ENCODE measurements around the gene TIMM21.

Gene TIMM21

GRCh38 chr18:74147779-74148542 is at the start of gene TIMM21, which contains the start of gene FBXO15:
Gene TIMM21 (plus strand): TSS chr18:74148523. CDS start chr18:74148809, 286 bp downstream.
Gene FBXO15 (minus strand): TSS chr18:74147834. CDS start chr18:74147785, 49 bp downstream.
- DNase-seq, result peak; percentile 82

GRCh38 chr18:74108460-74108859 is 39.9 kb upstream of the TIMM21 start:
- DNase-seq, result no peak

DNA sequence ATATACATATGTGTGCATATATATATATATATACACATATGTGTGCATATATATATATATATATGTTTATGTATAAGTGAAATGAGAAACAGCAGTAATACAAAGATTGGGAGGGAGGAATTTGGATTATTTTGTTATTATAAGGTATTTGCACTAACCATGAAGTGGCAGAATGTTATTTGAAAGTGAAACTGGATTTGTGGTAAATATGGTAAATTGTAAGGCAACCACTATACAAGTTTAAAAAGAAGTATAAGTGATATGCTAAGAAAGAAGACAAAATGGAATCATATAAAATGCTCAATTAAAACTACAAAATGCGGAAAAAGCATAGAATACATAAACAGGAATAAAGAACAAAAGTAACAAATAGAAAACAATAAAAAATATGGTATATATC is 38.2 kb upstream of the TIMM21 start:
- DNase-seq, result no peak

DNA sequence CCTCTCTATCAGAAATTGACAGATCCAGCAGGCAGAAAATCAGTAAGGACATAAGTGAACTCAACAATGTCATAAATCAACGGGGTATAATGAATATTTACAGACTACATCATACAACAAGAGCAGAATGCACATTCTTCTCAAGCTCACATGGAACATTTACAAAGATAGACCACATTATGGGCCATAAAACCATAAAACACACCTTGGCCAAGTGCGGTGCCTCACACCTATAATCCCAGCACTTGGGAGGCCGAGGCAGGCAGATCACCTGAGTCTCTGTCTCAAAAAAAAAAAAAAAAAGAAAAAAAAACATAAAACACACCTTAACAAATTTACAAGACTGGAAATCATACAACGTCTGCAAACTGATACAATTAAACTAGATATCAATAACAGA is 37.3 kb upstream of the TIMM21 start:
- no peak for DNase-seq

GRCh38 chr18:74113711-74114110 is 34.6 kb upstream of the TIMM21 start:
- DNase-seq, result no peak

GRCh38 chr18:74114116-74114515 is 34.2 kb upstream of the TIMM21 start:
- DNase-seq, result no peak

- DNase-seq, result no peak
Measured at GRCh38 chr18:74115046-74115445, 33.3 kb upstream of the TIMM21 start.

DNA sequence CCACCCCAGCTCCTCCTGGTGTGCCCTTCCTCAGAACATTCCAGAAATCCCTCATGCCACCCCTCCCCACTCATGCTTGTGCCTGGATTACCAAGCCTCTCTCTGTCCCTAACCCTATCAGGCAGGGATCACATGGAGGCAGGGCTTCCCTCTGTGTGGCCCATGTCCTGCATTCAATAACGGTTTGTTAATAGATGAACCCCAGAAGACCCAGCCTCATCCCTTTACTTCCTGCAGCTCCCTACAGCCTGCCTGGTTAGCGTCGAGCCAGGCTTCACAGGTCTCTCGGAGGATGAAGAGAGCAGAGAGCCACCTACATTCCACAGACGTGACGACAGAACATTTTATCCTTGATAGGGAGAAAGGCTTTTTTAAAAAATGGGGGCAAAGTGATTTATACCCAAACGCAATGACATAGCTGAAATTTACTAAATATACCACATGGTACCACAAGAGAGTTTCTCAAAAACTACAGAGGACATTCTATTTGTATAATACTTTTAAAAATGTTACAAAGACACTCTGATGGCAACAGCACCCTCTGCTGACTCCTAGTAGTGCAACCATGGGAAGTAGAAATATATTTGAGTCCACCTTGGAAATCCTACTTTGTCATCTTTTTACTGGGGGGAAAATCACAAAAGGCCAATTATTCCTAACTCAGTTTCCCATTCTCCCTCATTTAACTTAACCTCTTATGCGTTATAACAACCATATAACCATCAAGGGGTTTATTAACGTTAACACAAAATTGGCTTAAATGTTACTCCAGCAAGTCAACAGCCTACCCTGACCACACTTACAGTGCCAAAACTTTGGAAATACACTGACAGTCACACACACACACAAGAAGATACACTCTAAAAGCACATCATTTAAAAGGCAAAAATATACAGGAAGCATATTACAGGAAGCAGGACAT is 31.4 kb upstream of the TIMM21 start:
- no peak for DNase-seq

DNA sequence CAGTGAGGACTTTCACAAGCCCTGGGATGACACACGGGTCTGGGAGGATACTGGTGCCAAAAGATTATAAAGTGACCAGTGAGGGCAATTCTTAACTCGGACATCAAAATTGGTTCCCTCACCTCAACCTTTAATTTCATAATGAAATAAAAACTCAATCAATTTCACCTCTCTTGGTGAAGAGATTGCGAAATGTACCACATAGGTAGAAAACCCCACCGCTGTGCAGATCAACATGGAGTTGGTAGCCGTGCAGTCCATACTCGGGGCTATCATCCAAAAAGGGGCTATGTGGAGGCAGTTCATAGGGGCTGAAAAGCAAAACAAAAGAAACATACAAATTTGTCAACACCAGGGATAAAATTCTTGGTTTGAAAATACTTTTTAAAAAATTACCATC is 25.1 kb upstream of the TIMM21 start:
- DNase-seq, result no peak

GRCh38 chr18:74124642-74125041 is 23.7 kb upstream of the TIMM21 start:
- no peak for DNase-seq

GRCh38 chr18:74126684-74127655 is 21.4 kb upstream of the TIMM21 start:
- DNase-seq, result no peak

DNA sequence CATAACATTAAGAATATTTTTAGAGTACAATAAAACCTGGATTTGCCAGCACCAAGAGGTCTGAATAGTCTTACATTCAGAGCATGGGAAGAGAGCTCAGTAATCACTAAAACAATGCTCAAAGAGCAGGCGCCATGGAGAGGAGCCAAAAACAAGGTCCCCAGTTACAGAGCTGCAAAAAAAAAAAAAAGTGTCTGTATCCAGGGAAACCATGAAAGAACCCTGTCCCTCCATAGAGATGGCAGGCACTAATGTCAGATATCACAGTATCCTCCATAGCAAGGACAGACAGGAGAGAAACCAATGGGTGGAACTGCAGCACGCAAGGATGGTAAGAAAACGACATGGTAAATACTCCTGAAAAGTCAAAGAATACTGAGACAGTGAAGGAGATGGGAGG is 20.2 kb upstream of the TIMM21 start:
- DNase-seq, result no peak

GRCh38 chr18:74131124-74131523 is 17.2 kb upstream of the TIMM21 start:
- no peak for DNase-seq

- DNase-seq, result no peak
Measured at GRCh38 chr18:74132201-74132600, 16.1 kb upstream of the TIMM21 start.

GRCh38 chr18:74137920-74138538 is 10.3 kb upstream of the TIMM21 start:
- no peak for DNase-seq

GRCh38 chr18:74139411-74139810 is 8.9 kb upstream of the TIMM21 start:
- no peak for DNase-seq

DNA sequence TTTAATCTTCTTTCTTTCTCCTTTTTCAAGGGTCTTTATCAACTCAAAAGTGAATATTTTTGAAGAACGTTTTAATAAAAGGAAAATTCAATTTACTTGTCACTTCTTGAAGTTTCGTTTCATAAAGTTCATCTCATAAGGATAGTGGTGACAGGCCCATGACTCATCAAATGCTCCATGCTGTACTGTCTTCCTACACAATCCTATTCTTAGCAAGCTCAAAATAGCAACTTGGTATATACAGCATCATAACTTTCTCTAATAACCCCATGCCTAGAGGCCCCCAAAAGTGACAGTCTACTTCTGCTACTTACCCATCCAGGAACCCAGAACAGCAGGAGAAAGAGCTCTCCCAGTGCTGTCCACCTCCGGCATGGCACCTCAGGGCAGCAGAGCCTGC is 8.4 kb upstream of the TIMM21 start:
- DNase-seq, result no peak

DNA sequence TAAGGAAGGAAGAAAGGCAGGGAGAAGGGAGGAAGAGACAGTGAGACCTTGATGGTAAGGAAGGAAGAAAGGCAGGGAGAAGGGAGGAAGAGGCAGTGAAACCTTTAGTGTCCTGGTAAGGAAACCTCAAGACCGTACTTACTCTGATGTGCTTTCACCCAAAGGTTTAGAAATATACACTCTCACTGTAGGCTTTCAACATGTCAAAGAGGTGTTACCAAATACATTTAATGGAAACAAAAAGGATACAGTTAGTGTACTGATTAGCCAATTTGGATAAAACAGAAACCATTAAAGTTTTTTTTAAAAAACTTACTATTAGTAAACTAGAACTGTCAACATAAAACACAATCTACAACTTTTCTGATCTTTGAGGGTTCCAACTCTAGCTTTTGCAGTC is 7.7 kb upstream of the TIMM21 start:
- no peak for DNase-seq

- DNase-seq, result no peak
Measured at GRCh38 chr18:74141667-74142066, 6.7 kb upstream of the TIMM21 start.

DNA sequence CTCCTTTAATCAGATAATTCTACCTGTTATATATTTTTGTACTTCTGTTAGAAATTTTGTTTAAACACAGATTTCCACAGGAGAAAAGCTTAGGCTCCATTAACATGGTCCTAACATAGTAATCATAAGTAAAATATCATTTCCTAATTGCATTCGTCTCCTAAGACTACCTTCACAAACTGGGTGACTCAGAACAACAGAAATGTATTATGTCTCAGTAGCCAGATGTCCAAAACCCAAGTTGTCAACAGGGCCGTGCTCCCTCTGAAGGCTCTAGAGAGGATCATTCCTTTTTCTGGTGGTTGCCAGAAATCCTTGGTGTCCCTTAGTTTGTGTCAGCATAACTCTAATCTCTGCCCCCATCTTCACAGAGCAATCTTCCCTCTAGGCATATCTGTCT is 6.1 kb upstream of the TIMM21 start:
- no peak for DNase-seq

- no peak for DNase-seq
Measured at GRCh38 chr18:74146756-74147155, 1.6 kb upstream of the TIMM21 start.

GRCh38 chr18:74147491-74147778 is 888 bp upstream of the TIMM21 start:
- DNase-seq, result no peak
